Natural killer cell (primary cell): Measurements from ENCODE around the gene IZUMO2. TPM values are rescaled to one million over a fixed set of nuclear protein-coding genes. Genes with fewer than 3 reads are reported as not detected.

ENCODE experiments used
- ATAC-seq, 3 donors: fragments of 150-1000 bp in 2 of 3; fragments of 200-7000 bp in 1 of 3; cut with Tn5 transposase; 1 replicate in 1 of 3; 2 replicates in 2 of 3; pipeline ENCODE4 v1.10.0; 2021; ENCODE audit warnings: mild to moderate bottlenecking in 2 of 3, moderate library complexity in 2 of 3
- DNase-seq, 2 donors: peaks; one replicate each; pipeline versions ENCODE4 v3.0.0 to v3.0.0-alpha.2; 2013 to 2021; ENCODE audit warnings: mixed read lengths in 1 of 2
- H3K27ac ChIP-seq: one replicate; pipeline ENCODE4 v1.5.1; 2013; ENCODE audit warnings: mild to moderate bottlenecking, low read length
- H3K27me3 ChIP-seq: one replicate; pipeline ENCODE4 v1.6.1; 2013; ENCODE audit warnings: low read length; ENCODE audit not compliant: control insufficient read depth, insufficient read depth
- H3K36me3 ChIP-seq: one replicate; pipeline ENCODE4 v1.6.1; 2013; ENCODE audit warnings: low read length; ENCODE audit not compliant: control insufficient read depth, insufficient read depth
- H3K4me1 ChIP-seq: one replicate; pipeline ENCODE4 v1.6.1; 2013; ENCODE audit warnings: low read length; ENCODE audit not compliant: control insufficient read depth, insufficient read depth
- H3K4me3 ChIP-seq: one replicate; pipeline ENCODE4 v1.5.1; 2013; ENCODE audit warnings: low read length
- H3K9me3 ChIP-seq: one replicate; pipeline ENCODE4 v1.6.1; 2013; ENCODE audit warnings: low read length; ENCODE audit not compliant: control insufficient read depth, insufficient read depth
- H3K27ac Mint-ChIP-seq, 2 donors: one replicate each; pipeline ENCODE4 v1.8.0; 2022; ENCODE audit warnings: mild to moderate bottlenecking in 2 of 2, mixed read lengths in 2 of 2, moderate library complexity in 1 of 2
- H3K27me3 Mint-ChIP-seq, 2 donors: one replicate each; pipeline ENCODE4 v1.8.0; 2022; ENCODE audit warnings: low read depth in 2 of 2, mixed read lengths in 2 of 2
- H3K36me3 Mint-ChIP-seq: one replicate; pipeline ENCODE4 v1.8.0; 2022; ENCODE audit warnings: mixed read lengths
- H3K4me1 Mint-ChIP-seq, 2 donors: one replicate each; pipeline ENCODE4 v1.8.0; 2022; ENCODE audit warnings: mixed read lengths in 2 of 2
- H3K4me3 Mint-ChIP-seq: one replicate; pipeline ENCODE4 v1.8.0; 2022; ENCODE audit warnings: mild to moderate bottlenecking, moderate library complexity, mixed read lengths
- H3K9me3 Mint-ChIP-seq, 2 donors: one replicate each; pipeline ENCODE4 v1.8.0; 2022; ENCODE audit warnings: mixed read lengths in 2 of 2
- WGBS: methylation state at CpG from one replicate; pipeline ENCODE4 v1.1.7; 2013; ENCODE audit warnings: missing lambda C conversion rate; ENCODE audit not compliant: insufficient coverage; 5-methylcytosine and 5-hydroxymethylcytosine counted together
- intact Hi-C: fragments of 100-400 bp; cut with micrococcal nuclease; formaldehyde crosslinking; loops from one replicate; pipeline ENCODE4 v1.14.2; 2022
- total RNA-seq, 4 donors: library from RNA; stranded (reverse); fragments of 120-200 nt in 1 of 4; gene quantifications; one replicate each; pipeline versions ENCODE4 v1.2.3 to v1.2.4, GENCODE V29; 2013 to 2022
- TF ChIP-seq, protein P1 (sequence below): fragments of 200-600 bp; IDR thresholded peaks from one replicate; pipeline ENCODE4 v1.8.0; 2022; ENCODE audit warnings: antibody characterized with exemption

IZUMO2 gene
- total RNA-seq, 3 donors from 2014 or later (not counting 1 experiment from before 2014, with no cell fraction given) = not detected

- Mint-ChIP-seq H3K36me3 (no peaks in the 10 kb centered on the region), H3K4me3 (no peak overlapping the region), H3K27me3 (peaks cover 17 to 29% of the 10 kb centered on the region in 2 donors), H3K9me3 (no peaks in the 10 kb centered on the region), H3K4me1 (no peaks in the 10 kb centered on the region), H3K27ac (no peak overlapping the region)
- intact Hi-C loops = no loop called here
- Histone ChIP-seq H3K27me3 (peaks cover 16% of the 10 kb centered on the region), H3K36me3 (no peaks in the 10 kb centered on the region), H3K4me1 (no peaks in the 10 kb centered on the region), H3K27ac (no peak overlapping the region), H3K9me3 (no peaks in the 10 kb centered on the region), H3K4me3 (no peak overlapping the region)
- TF ChIP-seq, protein P1, sequence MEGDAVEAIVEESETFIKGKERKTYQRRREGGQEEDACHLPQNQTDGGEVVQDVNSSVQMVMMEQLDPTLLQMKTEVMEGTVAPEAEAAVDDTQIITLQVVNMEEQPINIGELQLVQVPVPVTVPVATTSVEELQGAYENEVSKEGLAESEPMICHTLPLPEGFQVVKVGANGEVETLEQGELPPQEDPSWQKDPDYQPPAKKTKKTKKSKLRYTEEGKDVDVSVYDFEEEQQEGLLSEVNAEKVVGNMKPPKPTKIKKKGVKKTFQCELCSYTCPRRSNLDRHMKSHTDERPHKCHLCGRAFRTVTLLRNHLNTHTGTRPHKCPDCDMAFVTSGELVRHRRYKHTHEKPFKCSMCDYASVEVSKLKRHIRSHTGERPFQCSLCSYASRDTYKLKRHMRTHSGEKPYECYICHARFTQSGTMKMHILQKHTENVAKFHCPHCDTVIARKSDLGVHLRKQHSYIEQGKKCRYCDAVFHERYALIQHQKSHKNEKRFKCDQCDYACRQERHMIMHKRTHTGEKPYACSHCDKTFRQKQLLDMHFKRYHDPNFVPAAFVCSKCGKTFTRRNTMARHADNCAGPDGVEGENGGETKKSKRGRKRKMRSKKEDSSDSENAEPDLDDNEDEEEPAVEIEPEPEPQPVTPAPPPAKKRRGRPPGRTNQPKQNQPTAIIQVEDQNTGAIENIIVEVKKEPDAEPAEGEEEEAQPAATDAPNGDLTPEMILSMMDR = no peak
- ATAC-seq = no peak
- 76% methylated on average over 3 of the region's 7 CpGs for WGBS
- no peak for DNase-seq
Measured at GRCh38 chr19:50204081-50204428, 41.0 kb upstream of the IZUMO2 start.

GRCh38 chr19:50203281-50204080 is 40.4 kb upstream of the IZUMO2 start, which contains the start of gene MYH14:
Gene MYH14, plus strand, starts transcription at chr19:50203622. Its CDS starts 6,744 bp downstream, at chr19:50210366.
- Mint-ChIP-seq H3K9me3 (no peaks in the 10 kb centered on the region), H3K4me1 (no peaks in the 10 kb centered on the region), H3K4me3 (peak within 1 kb of the TSS; percentile 21), H3K36me3 (no peaks in the 10 kb centered on the region), H3K27me3 (peaks cover 19 to 33% of the 10 kb centered on the region in 2 donors), H3K27ac (no peak within 1 kb of the TSS)
- Histone ChIP-seq H3K9me3 (no peaks in the 10 kb centered on the region), H3K4me1 (no peaks in the 10 kb centered on the region), H3K36me3 (no peaks in the 10 kb centered on the region), H3K27me3 (peaks cover 16% of the 10 kb centered on the region), H3K27ac (no peak within 1 kb of the TSS), H3K4me3 (no peak within 1 kb of the TSS)
- intact Hi-C loops = no loop called here
- peak; percentile 37 to 74 (median 46) for ATAC-seq
- TF ChIP-seq, protein P1 = no peak
- 10% methylated on average over 78 of the region's 78 CpGs for WGBS
- peak in 1 of 2 donors; percentile 11 for DNase-seq

- Histone ChIP-seq H3K4me3 (no peak overlapping the region), H3K36me3 (no peaks in the 10 kb centered on the region), H3K27me3 (peaks cover 16% of the 10 kb centered on the region), H3K4me1 (no peaks in the 10 kb centered on the region), H3K9me3 (no peaks in the 10 kb centered on the region), H3K27ac (no peak overlapping the region)
- ATAC-seq = no peak
- no peaks in the 10 kb centered on the region for H3K9me3 Mint-ChIP-seq
- no peak overlapping the region for H3K27ac Mint-ChIP-seq
- H3K4me3 Mint-ChIP-seq = no peak overlapping the region
- TF ChIP-seq, protein P1 = no peak
- intact Hi-C loops = no loop called here
- 20% methylated on average over 18 of the region's 18 CpGs for WGBS
- no peaks in the 10 kb centered on the region for H3K4me1 Mint-ChIP-seq
- no peak for DNase-seq
- H3K27me3 Mint-ChIP-seq = peaks cover 19 to 33% of the 10 kb centered on the region in 2 donors
- H3K36me3 Mint-ChIP-seq = no peaks in the 10 kb centered on the region
Measured at GRCh38 chr19:50202962-50203280, 39.8 kb upstream of the IZUMO2 start.

GRCh38 chr19:50202386-50202785 is 39.3 kb upstream of the IZUMO2 start:
- Histone ChIP-seq H3K4me1 (no peaks in the 10 kb centered on the region), H3K27ac (no peak overlapping the region), H3K27me3 (peaks cover 16% of the 10 kb centered on the region), H3K4me3 (no peak overlapping the region), H3K36me3 (no peaks in the 10 kb centered on the region), H3K9me3 (no peaks in the 10 kb centered on the region)
- no peak overlapping the region for H3K27ac Mint-ChIP-seq
- WGBS = 90% methylated on average over 3 of the region's 3 CpGs
- H3K27me3 Mint-ChIP-seq = peaks cover 20 to 34% of the 10 kb centered on the region in 2 donors
- DNase-seq (no peak), ATAC-seq (no peak)
- H3K4me3 Mint-ChIP-seq = no peak overlapping the region
- intact Hi-C loops = no loop called here
- no peaks in the 10 kb centered on the region for H3K4me1 Mint-ChIP-seq
- no peaks in the 10 kb centered on the region for H3K36me3 Mint-ChIP-seq
- TF ChIP-seq, protein P1 = no peak
- no peaks in the 10 kb centered on the region for H3K9me3 Mint-ChIP-seq
